Breast epithelium (tissue), 4 donors: ENCODE measurements around the gene DPP4. TPM values are rescaled to one million over a fixed set of nuclear protein-coding genes. Genes with fewer than 3 reads are reported as not detected.
"Not testable (repeated sequence)": the region's sequence is repeated elsewhere in the genome, so short reads cannot be mapped to it uniquely, and the experiment has no call there.

Source experiments
- DNase-seq, 2 donors: peaks; one replicate each; pipeline ENCODE4 v3.0.0-alpha.2; 2019; ENCODE audit warnings: low spot score in 2 of 2
- H3K27ac ChIP-seq, 2 donors: fragments of 200-600 bp; sonication (generic) in 1 of 2; one replicate each; pipeline ENCODE4 v1.5.1; 2016 to 2019; ENCODE audit warnings: mild to moderate bottlenecking in 1 of 2
- H3K27me3 ChIP-seq, 2 donors: fragments of 200-600 bp; sonication (generic) in 1 of 2; one replicate each; pipeline versions ENCODE4 v1.5.1 to v1.6.0; 2017 to 2019; ENCODE audit warnings: control low read depth in 1 of 2, mild to moderate bottlenecking in 1 of 2
- H3K36me3 ChIP-seq: fragments of 200-600 bp; one replicate; pipeline ENCODE4 v1.5.1; 2019
- H3K4me1 ChIP-seq, 2 donors: fragments of 200-600 bp; sonication (generic); one replicate each; pipeline ENCODE4 v1.5.1; 2016 to 2019; ENCODE audit warnings: control low read depth in 1 of 2
- H3K4me3 ChIP-seq, 3 donors: fragments of 200-600 bp; sonication (generic); 1 replicate in 2 of 3; 2 replicates in 1 of 3; pipeline ENCODE4 v1.5.1; 2016 to 2019; ENCODE audit warnings: mild to moderate bottlenecking in 3 of 3, moderate library complexity in 2 of 3
- H3K9me3 ChIP-seq, 2 donors: fragments of 200-600 bp; sonication (generic) in 1 of 2; one replicate each; pipeline ENCODE4 v1.5.1; 2016 to 2019; ENCODE audit warnings: control low read depth in 1 of 2
- POLR2A ChIP-seq: fragments of 450-650 bp; IDR thresholded peaks from one replicate; pipeline ENCODE4 v1.6.1; 2016; ENCODE audit warnings: antibody characterized with exemption, mild to moderate bottlenecking, moderate library complexity
- POLR2AphosphoS5 ChIP-seq, 3 donors: sonication (generic); formaldehyde crosslinking; IDR thresholded peaks; one replicate each; pipeline ENCODE4 v1.6.1; 2017; ENCODE audit warnings: antibody characterized with exemption in 3 of 3
- intact Hi-C: fragments of 100-400 bp; cut with DNase I; formaldehyde crosslinking; loops from one replicate; pipeline ENCODE4 v1.15.1; 2023; ENCODE audit warnings: low total_unique reads
- total RNA-seq, 3 donors: library from RNA; depleted of rRNA; stranded (reverse); fragments of >200 nt; gene quantifications; one replicate each; pipeline ENCODE4 v1.1.0, GENCODE V29; 2016
- TF ChIP-seq, protein P1 (sequence below), 3 donors: fragments of 450-650 bp; IDR thresholded peaks; one replicate each; pipeline ENCODE4 v1.5.1; 2016 to 2017; ENCODE audit warnings: antibody characterized with exemption in 3 of 3, mild to moderate bottlenecking in 3 of 3, moderate library complexity in 3 of 3

The DPP4 gene
- total RNA-seq, 3 donors from 2014 or later = 7.5 to 17.3 (median 11.8) TPM

DNA sequence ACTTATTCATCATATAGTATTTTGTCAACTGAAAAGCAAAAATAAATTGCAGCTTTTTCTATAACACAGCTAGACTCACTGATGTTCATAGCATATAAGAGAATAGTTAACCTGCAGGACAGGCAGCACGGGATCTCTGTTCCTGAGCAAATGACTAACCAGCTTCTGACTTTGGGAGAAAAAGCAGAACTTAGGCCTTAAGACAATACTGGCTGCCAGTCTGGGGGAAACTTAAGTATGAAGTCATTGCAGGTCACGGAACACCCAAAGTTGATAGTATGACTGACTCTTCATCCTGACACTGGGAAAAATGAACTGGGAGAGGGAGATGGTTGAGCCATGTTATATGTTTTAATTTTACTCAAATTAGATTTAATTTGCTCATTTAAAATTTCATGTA lies 113.0 kb downstream of the DPP4 start:
- Histone ChIP-seq H3K27ac (no peak overlapping the region), H3K9me3 (no peaks in the 10 kb centered on the region), H3K36me3 (no peaks in the 10 kb centered on the region), H3K4me3 (no peak overlapping the region), H3K4me1 (no peaks in the 10 kb centered on the region), H3K27me3 (no peaks in the 10 kb centered on the region)
- intact Hi-C loops = no loop called here
- no peak for DNase-seq
- TF ChIP-seq POLR2AphosphoS5 (IDR thresholded peaks at IDR 0.05) (no peak), POLR2A (no peak)
- TF ChIP-seq, protein P1, sequence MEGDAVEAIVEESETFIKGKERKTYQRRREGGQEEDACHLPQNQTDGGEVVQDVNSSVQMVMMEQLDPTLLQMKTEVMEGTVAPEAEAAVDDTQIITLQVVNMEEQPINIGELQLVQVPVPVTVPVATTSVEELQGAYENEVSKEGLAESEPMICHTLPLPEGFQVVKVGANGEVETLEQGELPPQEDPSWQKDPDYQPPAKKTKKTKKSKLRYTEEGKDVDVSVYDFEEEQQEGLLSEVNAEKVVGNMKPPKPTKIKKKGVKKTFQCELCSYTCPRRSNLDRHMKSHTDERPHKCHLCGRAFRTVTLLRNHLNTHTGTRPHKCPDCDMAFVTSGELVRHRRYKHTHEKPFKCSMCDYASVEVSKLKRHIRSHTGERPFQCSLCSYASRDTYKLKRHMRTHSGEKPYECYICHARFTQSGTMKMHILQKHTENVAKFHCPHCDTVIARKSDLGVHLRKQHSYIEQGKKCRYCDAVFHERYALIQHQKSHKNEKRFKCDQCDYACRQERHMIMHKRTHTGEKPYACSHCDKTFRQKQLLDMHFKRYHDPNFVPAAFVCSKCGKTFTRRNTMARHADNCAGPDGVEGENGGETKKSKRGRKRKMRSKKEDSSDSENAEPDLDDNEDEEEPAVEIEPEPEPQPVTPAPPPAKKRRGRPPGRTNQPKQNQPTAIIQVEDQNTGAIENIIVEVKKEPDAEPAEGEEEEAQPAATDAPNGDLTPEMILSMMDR (IDR thresholded peaks at IDR 0.05) = no peak

DNA sequence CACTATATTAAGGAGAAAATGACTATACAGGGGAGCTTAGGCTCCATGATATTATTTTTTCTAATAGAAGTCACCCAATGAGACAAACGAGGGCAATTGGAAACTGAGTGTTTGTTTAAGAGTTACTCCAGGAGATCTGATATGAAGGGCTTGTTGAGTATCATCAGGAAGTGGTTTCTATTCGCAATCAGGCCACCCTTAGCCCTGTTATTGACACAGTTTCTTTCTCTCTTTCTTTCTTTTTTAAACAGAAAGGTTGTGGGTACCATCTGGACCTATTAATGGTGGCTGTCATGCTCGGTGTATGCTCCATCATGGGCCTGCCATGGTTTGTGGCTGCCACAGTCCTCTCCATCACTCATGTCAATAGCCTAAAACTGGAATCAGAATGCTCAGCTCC lies 117.3 kb downstream of the DPP4 start:
- no peak for TF ChIP-seq POLR2A
- TF ChIP-seq, protein P1 (IDR thresholded peaks at IDR 0.05) = no peak
- no peak for TF ChIP-seq POLR2AphosphoS5 (IDR thresholded peaks at IDR 0.05)
- intact Hi-C loops = no loop called here

DNA sequence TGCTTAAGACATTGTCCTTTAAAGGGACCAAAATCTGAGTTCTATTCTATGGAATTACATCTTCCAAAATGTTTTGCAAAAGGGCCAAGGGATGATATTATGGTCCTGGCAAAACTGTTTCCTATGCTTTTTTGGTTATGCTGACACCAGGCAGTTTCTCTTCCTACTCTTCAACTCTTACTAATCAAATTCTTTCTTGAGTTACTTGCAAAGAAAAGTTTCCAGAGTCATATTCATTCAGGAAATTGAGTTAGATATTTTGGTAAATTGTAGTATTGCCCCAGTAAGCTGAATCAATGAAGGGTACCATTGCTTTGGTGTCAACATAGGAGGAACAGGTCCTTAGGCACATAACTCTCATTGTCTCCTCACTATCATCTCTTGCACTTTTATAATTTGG lies 118.8 kb downstream of the DPP4 start:
- intact Hi-C loops = no loop called here
- Histone ChIP-seq H3K4me1 (no peaks in the 10 kb centered on the region), H3K4me3 (no peak overlapping the region), H3K9me3 (no peaks in the 10 kb centered on the region), H3K36me3 (no peaks in the 10 kb centered on the region), H3K27ac (no peak overlapping the region), H3K27me3 (no peaks in the 10 kb centered on the region)
- no peak for DNase-seq
- no peak for TF ChIP-seq POLR2AphosphoS5 (IDR thresholded peaks at IDR 0.05)

More for the DNA sequence above, 117.3 kb downstream of the DPP4 start:
- Histone ChIP-seq H3K36me3 (no peaks in the 10 kb centered on the region), H3K9me3 (no peaks in the 10 kb centered on the region), H3K4me1 (no peaks in the 10 kb centered on the region), H3K27ac (no peak overlapping the region), H3K4me3 (no peak overlapping the region), H3K27me3 (no peaks in the 10 kb centered on the region)
- DNase-seq = no peak

DNA sequence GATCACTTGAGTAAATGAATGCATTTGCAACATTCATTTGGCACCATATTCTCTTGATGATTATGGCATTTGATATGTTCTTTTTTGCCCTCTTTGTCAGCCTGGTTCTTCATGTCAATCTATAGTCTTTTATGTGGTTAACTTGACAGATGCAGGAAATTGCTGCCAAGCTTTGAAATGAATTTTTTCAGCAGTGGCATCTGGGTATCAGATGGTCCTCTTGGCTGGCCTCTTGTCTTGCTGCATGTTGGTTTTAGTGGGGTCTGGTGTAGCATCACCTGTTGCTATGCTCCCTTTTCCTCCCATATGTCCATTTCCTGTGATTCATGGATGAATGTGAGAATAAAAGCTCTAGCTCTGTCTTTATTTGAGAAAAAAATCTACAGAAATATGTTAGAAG lies 119.9 kb downstream of the DPP4 start:
- Histone ChIP-seq H3K4me3 (no peak overlapping the region), H3K4me1 (no peaks in the 10 kb centered on the region), H3K36me3 (no peaks in the 10 kb centered on the region), H3K27me3 (no peaks in the 10 kb centered on the region), H3K9me3 (no peaks in the 10 kb centered on the region), H3K27ac (no peak overlapping the region)
- DNase-seq = no peak
- TF ChIP-seq POLR2AphosphoS5 (IDR thresholded peaks at IDR 0.05) (no peak), POLR2A (no peak)
- TF ChIP-seq, protein P1 (IDR thresholded peaks at IDR 0.05) = no peak
- intact Hi-C loops = no loop called here

DNA sequence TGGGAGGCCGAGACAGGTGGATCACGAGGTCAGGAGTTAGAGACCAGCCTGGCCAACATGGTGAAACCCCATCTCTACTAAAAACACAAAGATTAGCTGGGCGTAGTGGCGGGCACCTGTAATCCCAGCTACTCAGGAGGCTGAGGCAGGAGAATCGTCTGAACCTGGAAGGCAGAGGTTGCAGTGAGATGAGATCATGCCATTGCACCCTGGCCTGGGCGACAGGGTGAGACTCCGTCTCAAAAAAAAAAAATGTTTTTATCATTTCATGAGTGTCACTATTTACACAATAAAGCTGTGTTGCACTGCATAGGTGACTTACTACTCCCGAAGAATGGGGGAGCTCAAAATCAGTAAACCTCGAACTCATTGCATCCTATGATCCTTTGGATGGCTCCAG lies 120.6 kb downstream of the DPP4 start:
- H3K4me1 ChIP-seq, DNase-seq, H3K27ac ChIP-seq, intact Hi-C loops, H3K36me3 ChIP-seq, H3K27me3 ChIP-seq, H3K4me3 ChIP-seq, H3K9me3 ChIP-seq: not testable (repeated sequence)

DNA sequence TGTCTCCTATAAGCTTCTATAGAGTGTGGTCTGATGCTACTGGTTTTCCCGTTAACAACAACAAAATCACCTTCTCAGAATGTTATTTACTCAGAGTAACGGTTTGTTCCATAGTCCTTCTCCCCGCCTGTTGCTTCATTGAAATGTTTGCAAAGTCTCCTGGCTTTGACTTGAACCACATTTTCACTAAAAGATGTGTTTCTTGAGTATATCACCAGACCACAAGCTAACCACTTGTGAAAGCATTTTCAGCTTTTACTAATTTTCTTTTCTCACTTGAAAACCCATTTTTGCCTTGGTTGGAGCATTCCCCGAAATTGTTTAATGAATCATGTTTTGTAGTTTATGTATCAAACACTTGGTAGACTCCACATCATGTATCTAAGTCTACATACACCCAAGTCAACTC lies 121.2 kb downstream of the DPP4 start:
- H3K9me3 ChIP-seq = no peaks in the 10 kb centered on the region
- H3K27ac ChIP-seq = no peak overlapping the region
- H3K36me3 ChIP-seq = no peaks in the 10 kb centered on the region
- H3K27me3 ChIP-seq = no peaks in the 10 kb centered on the region
- intact Hi-C loops = no loop called here
- no peaks in the 10 kb centered on the region for H3K4me1 ChIP-seq
- no peak for TF ChIP-seq POLR2AphosphoS5 (IDR thresholded peaks at IDR 0.05)
- no peak overlapping the region for H3K4me3 ChIP-seq
- DNase-seq = no peak

DNA sequence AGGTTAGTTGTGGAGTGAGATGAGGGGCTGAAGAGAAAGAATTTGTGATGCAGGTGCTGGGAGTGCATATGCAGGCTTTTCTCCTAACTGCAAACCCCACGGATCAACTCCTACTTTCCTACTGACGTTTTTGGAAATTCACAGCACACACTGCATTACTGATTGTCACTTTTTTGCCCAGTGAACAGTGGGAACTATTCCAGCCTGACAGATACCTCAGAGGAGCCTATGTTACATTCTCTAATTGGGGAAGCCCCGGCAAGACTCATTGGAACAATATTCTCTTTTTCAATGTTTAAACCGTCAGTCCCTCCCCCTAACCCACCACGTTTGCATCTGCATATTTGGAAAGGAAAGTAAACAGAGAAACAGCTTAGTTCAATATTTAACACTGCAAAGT lies 126.2 kb downstream of the DPP4 start:
- Histone ChIP-seq H3K27me3 (no peaks in the 10 kb centered on the region), H3K9me3 (no peaks in the 10 kb centered on the region), H3K4me1 (no peaks in the 10 kb centered on the region), H3K36me3 (no peaks in the 10 kb centered on the region), H3K4me3 (no peak overlapping the region), H3K27ac (no peak overlapping the region)
- no peak for DNase-seq
- TF ChIP-seq, protein P1 (IDR thresholded peaks at IDR 0.05) = no peak
- TF ChIP-seq POLR2AphosphoS5 (IDR thresholded peaks at IDR 0.05) (no peak), POLR2A (no peak)
- intact Hi-C loops = no loop called here
